ENCODE results near the gene FLCN.

Gene FLCN

GRCh38 chr17:17235212-17236174 is 1.5 kb downstream of the FLCN start:
- no peak for DNase-seq

GRCh38 chr17:17232303-17232621 is 4.7 kb downstream of the FLCN start:
- DNase-seq = no peak

DNA sequence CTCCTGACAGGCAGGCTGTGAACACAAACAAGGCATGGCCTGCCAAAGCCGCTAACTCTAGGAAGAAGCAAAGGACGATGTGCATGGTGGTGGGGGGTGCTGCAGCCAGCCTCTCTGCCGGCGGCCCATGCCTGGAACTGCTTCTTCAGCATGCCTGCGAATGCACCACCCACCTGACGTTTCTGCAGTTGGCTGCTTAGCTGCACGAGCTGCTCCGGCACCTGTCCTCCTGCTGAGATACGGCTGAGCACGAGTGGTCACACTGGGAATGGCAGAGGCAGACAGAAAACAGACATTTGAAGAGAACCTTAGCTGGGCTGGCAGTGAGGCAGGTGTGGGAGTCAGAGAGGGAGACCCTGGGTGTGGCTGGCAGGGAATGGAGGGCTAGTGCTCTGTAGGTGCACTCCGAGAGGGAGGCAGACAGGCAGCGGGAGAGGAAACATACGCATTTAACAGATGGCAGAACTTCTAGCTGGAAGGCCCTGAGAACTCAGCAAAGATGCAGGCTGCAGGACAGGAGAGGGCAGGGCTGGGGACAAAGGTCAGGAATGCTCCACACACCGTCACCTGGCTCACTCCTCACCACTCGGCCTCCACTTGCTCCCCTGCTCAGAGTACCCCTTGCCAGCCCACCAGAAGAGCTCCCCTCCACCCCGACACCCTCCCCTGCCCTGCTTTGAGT is 5.2 kb downstream of the FLCN start:
- no peak for DNase-seq

GRCh38 chr17:17229416-17230384 is 7.3 kb downstream of the FLCN start:
- no peak for DNase-seq

DNA sequence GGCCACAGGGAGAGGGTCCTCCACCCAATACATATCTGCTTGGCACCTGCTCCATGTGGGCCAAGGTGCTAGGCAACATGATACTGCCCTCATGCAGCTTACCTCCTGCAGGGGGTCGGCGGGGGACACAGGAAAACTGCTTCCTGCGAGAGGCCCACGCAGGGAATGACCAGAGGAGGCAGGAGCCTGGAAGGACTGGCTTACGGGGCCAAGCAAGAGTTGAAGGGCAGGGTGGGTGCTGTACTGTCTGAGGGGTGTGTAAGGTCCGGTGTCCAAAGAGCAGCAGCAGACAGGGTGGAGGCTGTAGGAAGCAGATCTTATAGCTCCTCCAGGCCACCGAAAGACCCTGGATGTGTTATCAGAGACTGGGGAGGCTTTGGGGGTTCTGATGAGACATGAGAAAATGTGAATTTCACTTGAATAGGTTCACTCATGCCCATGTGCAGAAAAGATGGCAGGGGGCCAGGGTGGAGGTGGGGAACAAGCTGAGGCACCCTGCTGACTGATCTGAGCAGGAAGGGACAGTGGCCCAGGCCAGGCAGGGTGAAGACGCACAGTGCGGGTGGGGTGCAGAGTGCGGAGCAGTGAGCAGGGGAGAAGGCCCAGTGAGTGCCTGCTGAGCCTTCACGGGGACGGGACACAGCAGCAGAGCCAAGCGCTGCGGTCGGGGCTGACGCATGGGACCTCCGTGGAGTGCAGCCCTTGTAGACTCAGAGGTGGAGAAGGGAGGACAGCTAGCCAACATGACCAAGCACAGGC is 8.3 kb downstream of the FLCN start:
- no peak for DNase-seq

GRCh38 chr17:17227608-17228520 is 9.1 kb downstream of the FLCN start:
- no peak for DNase-seq

GRCh38 chr17:17226451-17227265 is 10.3 kb downstream of the FLCN start:
- DNase-seq = no peak

DNA sequence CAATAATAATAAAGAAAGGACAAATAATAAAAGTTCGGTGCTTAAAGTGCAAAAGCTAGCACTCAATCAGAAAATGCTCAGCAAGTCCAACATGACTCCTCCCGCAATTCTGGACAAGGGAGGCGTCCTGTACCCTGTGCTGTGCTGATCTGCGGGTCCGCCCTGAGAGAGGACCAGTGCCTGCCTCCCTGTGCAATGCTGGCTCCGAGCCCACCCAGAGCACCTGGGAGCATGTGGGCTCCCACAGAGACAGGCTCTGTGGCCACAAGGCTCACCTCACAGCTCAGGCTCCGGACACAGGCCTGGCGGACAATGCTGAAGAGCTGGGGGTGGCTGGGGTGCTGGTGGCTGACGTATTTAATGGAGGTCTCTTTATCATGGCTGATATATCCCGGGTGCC is 11.1 kb downstream of the FLCN start:
- DNase-seq = no peak

DNA sequence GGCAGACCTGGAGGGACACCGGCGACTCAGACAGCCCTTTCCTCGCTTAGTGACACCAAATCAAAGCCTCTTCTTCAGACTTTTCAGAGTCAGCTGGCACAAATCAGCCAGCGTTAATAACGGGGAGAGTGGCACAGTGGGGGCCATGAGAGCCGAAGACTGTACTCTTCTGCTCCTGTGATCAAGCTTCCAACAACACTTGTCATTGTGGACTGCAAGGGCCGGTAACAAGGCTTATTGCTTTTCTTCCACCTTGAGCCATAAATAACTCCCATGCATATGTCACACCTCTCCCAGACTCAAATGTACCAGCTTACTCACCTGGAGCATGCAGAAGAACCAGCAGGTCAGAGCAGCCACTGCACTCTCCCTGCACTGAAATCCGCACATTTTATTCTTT is 12.8 kb downstream of the FLCN start:
- no peak for DNase-seq

DNA sequence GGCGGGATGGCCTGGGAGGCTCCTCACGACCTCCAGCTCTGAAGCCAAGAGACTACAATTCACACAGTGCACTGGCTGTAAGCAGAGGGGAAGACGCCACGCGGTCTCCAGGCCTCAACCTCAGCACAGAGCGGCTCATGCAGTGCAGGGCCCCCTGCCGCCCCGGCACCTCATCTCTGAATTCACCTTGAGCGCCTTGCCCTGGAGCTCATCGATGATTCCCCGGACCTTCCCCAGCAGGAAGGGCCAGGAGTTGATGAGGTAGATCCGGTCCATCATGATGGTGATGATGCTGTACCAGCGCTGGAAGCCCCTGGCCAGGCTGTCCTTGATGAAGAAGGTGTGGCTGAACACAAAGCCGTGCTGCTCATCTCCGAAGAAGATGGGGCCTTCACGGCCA is 13.2 kb downstream of the FLCN start:
- no peak for DNase-seq

- DNase-seq = no peak
These were observed 15.6 kb downstream of the FLCN start for GRCh38 chr17:17221329-17221728.

- DNase-seq = no peak
These were observed 16.4 kb downstream of the FLCN start for GRCh38 chr17:17220529-17220928.

GRCh38 chr17:17217995-17218394 is 19.0 kb downstream of the FLCN start:
- DNase-seq = no peak

GRCh38 chr17:17216776-17217175 is 20.2 kb downstream of the FLCN start:
- DNase-seq = no peak

DNA sequence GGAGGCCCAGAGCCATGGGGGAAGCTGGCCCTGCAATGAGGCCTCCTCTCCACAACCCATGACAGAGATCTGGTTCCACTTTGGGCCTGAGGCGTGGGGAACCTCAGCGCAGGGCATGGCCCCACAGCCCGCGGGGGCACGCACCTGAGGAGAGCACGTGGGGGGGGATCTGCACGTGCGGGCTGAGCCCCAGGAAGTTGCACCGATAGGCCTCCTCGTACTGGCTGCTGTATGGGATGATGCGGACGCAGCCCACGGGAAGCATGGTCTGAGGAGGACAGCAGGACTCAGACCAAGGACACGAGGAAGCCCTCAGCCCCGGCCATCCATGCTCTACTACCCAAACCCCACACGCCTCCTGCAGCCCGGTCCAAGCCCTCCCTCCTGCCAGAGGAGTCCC is 20.7 kb downstream of the FLCN start:
- DNase-seq = no peak

DNA sequence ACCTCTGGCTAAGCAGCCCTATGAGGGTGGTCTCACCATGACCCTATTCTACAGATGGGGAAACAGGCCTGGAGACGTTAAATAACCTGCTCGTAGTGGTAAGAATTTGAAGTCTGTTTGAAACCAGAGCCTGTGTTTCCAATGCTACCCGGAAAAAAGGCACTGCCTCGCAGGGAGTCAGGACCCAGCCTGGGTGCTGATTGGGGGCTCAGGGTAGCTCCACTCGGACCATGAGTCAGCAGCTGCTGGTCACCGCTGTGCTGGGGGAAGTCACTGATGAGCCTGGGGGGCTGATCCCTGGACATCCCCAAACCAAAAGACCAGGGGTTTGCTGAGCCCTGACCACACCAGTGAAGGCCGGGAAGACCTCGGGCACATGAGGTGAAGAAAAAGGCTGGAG is 21.4 kb downstream of the FLCN start:
- no peak for DNase-seq

GRCh38 chr17:17214646-17215436 is 22.1 kb downstream of the FLCN start:
- no peak for DNase-seq

GRCh38 chr17:17213775-17214174 is 23.2 kb downstream of the FLCN start:
- no peak for DNase-seq

- no peak for DNase-seq
These were observed 29.0 kb downstream of the FLCN start for GRCh38 chr17:17207998-17208397.

Data from midbrain (tissue), 1 donor.